Endothelial cell of umbilical vein (primary cell): ENCODE data around the gene PPP3CA. TPM values are rescaled to one million over a fixed set of nuclear protein-coding genes. Genes with fewer than 3 reads are reported as not detected.

Source experiments
- BruUV-seq: library from RNA; stranded (reverse); fragments of 400-500 nt; replicated peaks from 2 replicates; lab custom pipeline; 2021; lab: Mats Ljungman, UMichigan
- CTCF ChIA-PET: fragments of 300-600, 350-600 bp; sonication (Branson Sonifier 250); formaldehyde crosslinking; loops from one replicate; lab custom pipeline; 2021; ENCODE audit warnings: antibody characterized with exemption, inconsistent platforms; lab: Charles Lee
- POLR2A ChIA-PET: fragments of 300-600, 350-600 bp; sonication (Branson Sonifier 250); formaldehyde crosslinking; loops from one replicate; lab custom pipeline; 2021; ENCODE audit warnings: antibody characterized with exemption, inconsistent platforms; lab: Charles Lee
- DNase-seq: peaks from one replicate; pipeline ENCODE4 v3.0.0-alpha.2; 2011; ENCODE audit warnings: low read depth, low spot score
- FAIRE-seq: peaks from 2 replicates; lab custom pipeline; 2011; peaks lifted over from hg19 to GRCh38; lab: Jason Lieb, UNC
- H2AFZ ChIP-seq: 2 replicates; pipeline ENCODE4 v1.6.0; 2012; ENCODE audit warnings: low read depth, low read length, control low read depth, inconsistent platforms
- H3K27ac ChIP-seq: 2 replicates; pipeline ENCODE4 v1.5.1; 2011; ENCODE audit warnings: low read depth, mild to moderate bottlenecking, control low read depth, low read length, moderate library complexity; ENCODE audit not compliant: insufficient read depth
- H3K27me3 ChIP-seq, 2 experiments: 2 replicates each; pipeline versions ENCODE4 v1.6.0 to v1.6.1; 2011; ENCODE audit warnings: low read length in 2 of 2, mixed read lengths in 1 of 2; ENCODE audit not compliant: control insufficient read depth in 2 of 2, insufficient read depth in 2 of 2
- H3K36me3 ChIP-seq, 2 experiments: 2 replicates in 1 of 2; 3 replicates in 1 of 2; pipeline ENCODE4 v1.5.1; 2011; ENCODE audit warnings: low read length in 2 of 2, mild to moderate bottlenecking in 1 of 2, moderate library complexity in 1 of 2; ENCODE audit not compliant: control insufficient read depth in 2 of 2, insufficient read depth in 2 of 2; ENCODE audit errors: extremely low read depth in 1 of 2
- H3K4me1 ChIP-seq: 3 replicates; pipeline ENCODE4 v1.5.1; 2011; ENCODE audit warnings: mild to moderate bottlenecking, low read length; ENCODE audit not compliant: control insufficient read depth, insufficient read depth; ENCODE audit errors: extremely low read depth
- H3K4me2 ChIP-seq: 2 replicates; pipeline ENCODE4 v1.6.1; 2011; ENCODE audit warnings: low read length, control low read depth, mixed read lengths; ENCODE audit not compliant: insufficient read depth
- H3K4me3 ChIP-seq, 3 experiments: fragments of 200-600 bp in 1 of 3; sonication (generic), shearing (Covaris generic) in 1 of 3; replicated peaks in 1 of 3; 2 replicates each; pipeline ENCODE4 v1.5.1; 2011 to 2016; ENCODE audit warnings: control low read depth in 3 of 3, low read length in 3 of 3, mild to moderate bottlenecking in 2 of 3, inconsistent platforms in 1 of 3, low read depth in 1 of 3, moderate library complexity in 1 of 3; ENCODE audit not compliant: insufficient read depth in 1 of 3
- H3K79me2 ChIP-seq: 2 replicates; pipeline ENCODE4 v1.6.0; 2012; ENCODE audit warnings: low read length, inconsistent platforms; ENCODE audit not compliant: control insufficient read depth, insufficient read depth
- H3K9ac ChIP-seq: replicated peaks from 2 replicates; pipeline ENCODE3; 2011; ENCODE audit warnings: low read length, control low read depth; ENCODE audit not compliant: insufficient read depth; ENCODE audit errors: extremely low read depth
- H3K9me1 ChIP-seq: replicated peaks from 3 replicates; pipeline ENCODE4 v1.6.0; 2011; ENCODE audit warnings: mild to moderate bottlenecking, low read length; ENCODE audit not compliant: control insufficient read depth, insufficient read depth; ENCODE audit errors: extremely low read depth
- H3K9me3 ChIP-seq: replicated peaks from 2 replicates; pipeline ENCODE4 v1.5.1; 2012; ENCODE audit warnings: low read length, inconsistent platforms; ENCODE audit not compliant: control insufficient read depth, insufficient read depth
- H4K20me1 ChIP-seq: replicated peaks from 2 replicates; pipeline ENCODE3; 2011; ENCODE audit warnings: mild to moderate bottlenecking, low read length; ENCODE audit not compliant: control insufficient read depth, insufficient read depth; ENCODE audit errors: extremely low read depth
- EZH2 ChIP-seq: IDR thresholded peaks from 2 replicates; pipeline ENCODE4 v1.6.1; 2012; ENCODE audit warnings: borderline replicate concordance, low read depth, mild to moderate bottlenecking, moderate library complexity, low read length, inconsistent platforms; ENCODE audit not compliant: severe bottlenecking
- FOS ChIP-seq: IDR thresholded peaks from 2 replicates; pipeline ENCODE4 v1.6.1; 2011; ENCODE audit warnings: mild to moderate bottlenecking, low read length, moderate library complexity, borderline replicate concordance; ENCODE audit not compliant: insufficient read depth
- GATA2 ChIP-seq: IDR thresholded peaks from 2 replicates; pipeline ENCODE4 v1.7.0; 2011; ENCODE audit warnings: low read depth, mild to moderate bottlenecking, moderate library complexity, mixed read lengths, low read length; ENCODE audit not compliant: insufficient read length, insufficient read depth
- JUN ChIP-seq: IDR thresholded peaks from 2 replicates; pipeline ENCODE4 v1.6.1; 2011; ENCODE audit warnings: borderline replicate concordance, low read depth; ENCODE audit not compliant: insufficient read length, insufficient read depth
- MAX ChIP-seq: IDR thresholded peaks from 2 replicates; pipeline ENCODE4 v1.6.1; 2011; ENCODE audit not compliant: insufficient read depth, insufficient read length
- MYC ChIP-seq: IDR thresholded peaks from one replicate; pipeline ENCODE4 v1.6.1; 2011; ENCODE audit warnings: mild to moderate bottlenecking, low read depth, low read length
- POLR2A ChIP-seq: IDR thresholded peaks from 2 replicates; pipeline ENCODE4 v1.6.1; 2012; ENCODE audit warnings: low read depth, mild to moderate bottlenecking, control low read depth, low read length
- POLR2AphosphoS5 ChIP-seq: IDR thresholded peaks from 2 replicates; pipeline ENCODE4 v1.6.1; 2012; ENCODE audit warnings: low read depth, mild to moderate bottlenecking, control low read depth, low read length, moderate library complexity; ENCODE audit not compliant: insufficient read depth
- dilution Hi-C: fragments of 300-500 bp; cut with MboI; formaldehyde crosslinking; loops from one replicate; pipeline ENCODE4 v1.15.0; 2019; ENCODE audit warnings: low sequenced_read_pairs; ENCODE audit not compliant: extremely low pct_ligation_motif_present
- intact Hi-C: fragments of 100-400 bp; cut with micrococcal nuclease; formaldehyde crosslinking; loops from one replicate; pipeline ENCODE4 v1.10.0; 2022
- polyA plus RNA-seq, 4 experiments: library from polyadenylated mRNA; depleted of rRNA in 3 of 4; stranded (reverse) in 3 of 4; unstranded in 1 of 4; fragments of >200 nt; gene quantifications; 2 replicates each; pipeline versions ENCODE4 v1.2.1 to v1.2.3, GENCODE V29; 2011 to 2012; ENCODE audit warnings: missing spikeins in 1 of 4
- total RNA-seq: library from RNA; stranded (reverse); gene quantifications from 2 replicates; pipeline ENCODE4 v1.2.3, GENCODE V29; 2021
- TF ChIP-seq, protein P1 (sequence below), 2 donors: IDR thresholded peaks; 1 replicate in 1 of 2; 2 replicates in 1 of 2; pipeline ENCODE4 v1.5.1; 2011; ENCODE audit warnings: low read length in 2 of 2, mild to moderate bottlenecking in 2 of 2, moderate library complexity in 2 of 2, control low read depth in 1 of 2, inconsistent platforms in 1 of 2, low read depth in 1 of 2; ENCODE audit not compliant: insufficient read depth in 1 of 2; ENCODE audit errors: extremely low read depth in 1 of 2

The PPP3CA gene
- total and polyA plus RNA-seq, 2 donors (not counting 3 experiments of a cell fraction or from before 2014, with no cell fraction given): 7.0 to 43.3 TPM

DNA sequence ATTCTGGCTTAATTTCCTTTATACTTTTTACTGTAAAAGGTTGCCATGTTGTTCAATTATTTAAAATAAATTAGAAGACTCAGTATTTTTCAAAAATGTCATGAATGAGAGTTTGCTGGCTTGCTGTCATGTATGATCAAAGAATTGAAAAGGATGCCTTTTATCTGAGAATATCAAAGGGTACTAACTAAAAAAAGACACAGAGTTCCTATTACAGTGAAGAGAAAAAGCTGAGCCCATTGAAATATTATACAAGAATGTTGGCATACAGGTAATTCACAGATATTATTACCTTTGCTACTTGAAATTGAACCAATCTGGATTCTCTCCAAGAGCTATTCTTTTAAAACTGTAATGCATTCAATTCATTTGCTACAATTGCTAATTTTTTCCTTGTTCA, 200.0 kb downstream of the PPP3CA start:
- no TSS peak for BruUV-seq
- Histone ChIP-seq H3K36me3 (no peaks in the 10 kb centered on the region), H3K27ac (no peak overlapping the region), H3K79me2 (no peaks in the 10 kb centered on the region), H3K9me1 (no peaks in the 10 kb centered on the region), H3K9ac (no peak overlapping the region), H3K9me3 (no peaks in the 10 kb centered on the region), H3K4me1 (no peaks in the 10 kb centered on the region), H4K20me1 (no peaks in the 10 kb centered on the region), H3K4me3 (no peak overlapping the region), H3K27me3 (no peaks in the 10 kb centered on the region), H3K4me2 (no peak overlapping the region), H2AFZ (no peak overlapping the region)
- dilution Hi-C loops (no loop called here), intact Hi-C loops (no loop called here)
- ChIA-PET CTCF (interaction anchor here (1.2 kb wide), 1 partner anchor 24 kb away, joined by 6 read pairs; no protein-coding TSS in a partner anchor), POLR2A (no interaction called here)
- FAIRE-seq (no peak), DNase-seq (no peak)
- TF ChIP-seq MYC (no peak), FOS (no peak), MAX (no peak), POLR2AphosphoS5 (no peak), JUN (no peak), EZH2 (no peak), POLR2A (no peak), GATA2 (no peak)
- TF ChIP-seq, protein P1, sequence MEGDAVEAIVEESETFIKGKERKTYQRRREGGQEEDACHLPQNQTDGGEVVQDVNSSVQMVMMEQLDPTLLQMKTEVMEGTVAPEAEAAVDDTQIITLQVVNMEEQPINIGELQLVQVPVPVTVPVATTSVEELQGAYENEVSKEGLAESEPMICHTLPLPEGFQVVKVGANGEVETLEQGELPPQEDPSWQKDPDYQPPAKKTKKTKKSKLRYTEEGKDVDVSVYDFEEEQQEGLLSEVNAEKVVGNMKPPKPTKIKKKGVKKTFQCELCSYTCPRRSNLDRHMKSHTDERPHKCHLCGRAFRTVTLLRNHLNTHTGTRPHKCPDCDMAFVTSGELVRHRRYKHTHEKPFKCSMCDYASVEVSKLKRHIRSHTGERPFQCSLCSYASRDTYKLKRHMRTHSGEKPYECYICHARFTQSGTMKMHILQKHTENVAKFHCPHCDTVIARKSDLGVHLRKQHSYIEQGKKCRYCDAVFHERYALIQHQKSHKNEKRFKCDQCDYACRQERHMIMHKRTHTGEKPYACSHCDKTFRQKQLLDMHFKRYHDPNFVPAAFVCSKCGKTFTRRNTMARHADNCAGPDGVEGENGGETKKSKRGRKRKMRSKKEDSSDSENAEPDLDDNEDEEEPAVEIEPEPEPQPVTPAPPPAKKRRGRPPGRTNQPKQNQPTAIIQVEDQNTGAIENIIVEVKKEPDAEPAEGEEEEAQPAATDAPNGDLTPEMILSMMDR (IDR thresholded peaks at IDR 0.05; ENCODE audit: extremely low read depth in 1 of 2, insufficient read depth in 1 of 2, low read depth in 1 of 2, low read length in 2 of 2): no peak
